H1 (cell line): ENCODE measurements around the gene TBCD. TPM values are rescaled to one million over a fixed set of nuclear protein-coding genes. Genes with fewer than 3 reads are reported as not detected.

ENCODE experiments used
- CTCF ChIA-PET: fragments of 300-600 bp; sonication (Branson Sonifier 250); formaldehyde crosslinking; loops from one replicate; lab custom pipeline; 2021; ENCODE audit not compliant: partially characterized antibody; lab: Charles Lee
- POLR2A ChIA-PET: fragments of 300-600 bp; sonication (Branson Sonifier 250); formaldehyde crosslinking; loops from one replicate; lab custom pipeline; 2021; ENCODE audit warnings: inconsistent platforms; ENCODE audit not compliant: partially characterized antibody; lab: Charles Lee
- DNase-seq, 2 experiments: peaks; one replicate each; pipeline versions ENCODE4 v3.0.0 to v3.0.0-alpha.2; 2010 to 2022; ENCODE audit warnings: low spot score in 2 of 2, low read depth in 1 of 2, mixed read lengths in 1 of 2
- FAIRE-seq: peaks from 2 replicates; lab custom pipeline; 2011; peaks lifted over from hg19 to GRCh38; lab: Jason Lieb, UNC
- H2AFZ ChIP-seq: 2 replicates; pipeline ENCODE4 v1.8.1; 2012; ENCODE audit warnings: low read length, inconsistent platforms
- H2AK5ac ChIP-seq: 2 replicates; pipeline ENCODE4 v1.6.1; 2013; ENCODE audit warnings: low read depth, low read length
- H2BK120ac ChIP-seq: replicated peaks from 2 replicates; pipeline ENCODE3; 2013; ENCODE audit warnings: low read depth, low read length, inconsistent platforms
- H2BK12ac ChIP-seq: 2 replicates; pipeline ENCODE4 v1.6.1; 2013; ENCODE audit warnings: low read depth, low read length
- H2BK15ac ChIP-seq: 2 replicates; pipeline ENCODE4 v1.6.1; 2013; ENCODE audit warnings: low read length
- H2BK20ac ChIP-seq: 2 replicates; pipeline ENCODE4 v1.6.1; 2013; ENCODE audit warnings: low read length
- H2BK5ac ChIP-seq: 2 replicates; pipeline ENCODE4 v1.6.1; 2013; ENCODE audit warnings: low read depth, low read length
- H3K14ac ChIP-seq: 2 replicates; pipeline ENCODE4 v1.6.1; 2013; ENCODE audit warnings: inconsistent platforms; ENCODE audit not compliant: insufficient read length
- H3K18ac ChIP-seq: 2 replicates; pipeline ENCODE4 v1.6.1; 2013; ENCODE audit warnings: low read length; ENCODE audit errors: extremely low read depth
- H3K23ac ChIP-seq: 2 replicates; pipeline ENCODE4 v1.6.1; 2013; ENCODE audit warnings: inconsistent platforms; ENCODE audit not compliant: insufficient read length
- H3K23me2 ChIP-seq: 2 replicates; pipeline ENCODE4 v1.6.1; 2013; ENCODE audit warnings: low read depth, low read length
- H3K27ac ChIP-seq: 2 replicates; pipeline ENCODE4 v1.6.1; 2011; ENCODE audit warnings: low read depth, low read length, inconsistent platforms
- H3K27me3 ChIP-seq, 4 experiments: replicated peaks in 1 of 4; 1 replicate in 1 of 4; 2 replicates in 3 of 4; pipeline versions ENCODE4 v1.6.1 to v1.8.1; 2011 to 2013; ENCODE audit warnings: low read length in 3 of 4, mild to moderate bottlenecking in 3 of 4, inconsistent platforms in 2 of 4, mixed read lengths in 2 of 4, moderate library complexity in 1 of 4; ENCODE audit not compliant: control insufficient read depth in 3 of 4, insufficient read depth in 3 of 4; ENCODE audit errors: extremely low read depth in 1 of 4
- H3K36me3 ChIP-seq, 4 experiments: 2 replicates each; pipeline versions ENCODE4 v1.6.1 to v1.8.1; 2011 to 2013; ENCODE audit warnings: mild to moderate bottlenecking in 4 of 4, low read length in 3 of 4, moderate library complexity in 2 of 4, control low read depth in 1 of 4, inconsistent platforms in 1 of 4; ENCODE audit not compliant: insufficient read depth in 4 of 4, control insufficient read depth in 2 of 4
- H3K4ac ChIP-seq: replicated peaks from 2 replicates; pipeline ENCODE3; 2013; ENCODE audit warnings: low read length, low read depth, mixed read lengths, inconsistent platforms; ENCODE audit not compliant: insufficient read length
- H3K4me1 ChIP-seq, 4 experiments: replicated peaks in 1 of 4; 1 replicate in 1 of 4; 2 replicates in 3 of 4; pipeline versions ENCODE4 v1.6.1 to v1.8.1; 2011 to 2013; ENCODE audit warnings: low read length in 3 of 4, inconsistent platforms in 2 of 4, mixed read lengths in 1 of 4; ENCODE audit not compliant: insufficient read depth in 4 of 4, control insufficient read depth in 3 of 4
- H3K4me2 ChIP-seq, 2 experiments: 2 replicates each; pipeline versions ENCODE4 v1.6.1 to v1.8.1; 2011 to 2013; ENCODE audit warnings: low read depth in 2 of 2, low read length in 2 of 2, control low read depth in 1 of 2, inconsistent platforms in 1 of 2, mild to moderate bottlenecking in 1 of 2; ENCODE audit not compliant: insufficient read depth in 1 of 2
- H3K4me3 ChIP-seq, 4 experiments: fragments of 200-600, 300-600 bp in 1 of 4; sonication (generic), shearing (Covaris generic), sonication (Bioruptor Twin) in 1 of 4; 2 replicates each; pipeline versions ENCODE4 v1.5.1 to v1.8.1; 2011 to 2016; ENCODE audit warnings: low read length in 4 of 4, low read depth in 3 of 4, control low read depth in 2 of 4, inconsistent platforms in 2 of 4, mild to moderate bottlenecking in 2 of 4, mixed read lengths in 1 of 4, moderate library complexity in 1 of 4; ENCODE audit not compliant: insufficient read depth in 2 of 4; ENCODE audit errors: extremely low read depth in 1 of 4
- H3K56ac ChIP-seq: replicated peaks from 2 replicates; pipeline ENCODE3; 2013; ENCODE audit warnings: low read depth, mild to moderate bottlenecking, mixed read lengths, low read length, inconsistent platforms; ENCODE audit not compliant: insufficient read length
- H3K79me1 ChIP-seq: 2 replicates; pipeline ENCODE4 v1.6.1; 2013; ENCODE audit warnings: low read depth, low read length, control low read depth
- H3K79me2 ChIP-seq, 2 experiments: 2 replicates each; pipeline versions ENCODE4 v1.6.1 to v1.8.1; 2012 to 2013; ENCODE audit warnings: low read length in 2 of 2, mild to moderate bottlenecking in 2 of 2, inconsistent platforms in 1 of 2; ENCODE audit not compliant: insufficient read depth in 2 of 2, control insufficient read depth in 1 of 2
- H3K9ac ChIP-seq, 4 experiments: replicated peaks in 1 of 4; 1 replicate in 1 of 4; 2 replicates in 3 of 4; pipeline versions ENCODE4 v1.6.1 to v1.8.1; 2011 to 2013; ENCODE audit warnings: low read depth in 3 of 4, low read length in 3 of 4, control low read depth in 2 of 4, mild to moderate bottlenecking in 2 of 4, moderate library complexity in 2 of 4, inconsistent platforms in 1 of 4; ENCODE audit errors: extremely low read depth in 1 of 4
- H3K9me3 ChIP-seq, 2 experiments: 2 replicates each; pipeline versions ENCODE4 v1.6.1 to v1.8.1; 2012 to 2013; ENCODE audit warnings: mild to moderate bottlenecking in 2 of 2, moderate library complexity in 2 of 2, control low read depth in 1 of 2, inconsistent platforms in 1 of 2, low read depth in 1 of 2, low read length in 1 of 2, mixed read lengths in 1 of 2; ENCODE audit not compliant: insufficient read depth in 2 of 2
- H4K20me1 ChIP-seq, 2 experiments: replicated peaks in 1 of 2; 2 replicates each; pipeline versions ENCODE3 to v1.8.1; 2011 to 2013; ENCODE audit warnings: inconsistent platforms in 2 of 2, low read length in 2 of 2, mild to moderate bottlenecking in 1 of 2; ENCODE audit not compliant: insufficient read depth in 2 of 2, control insufficient read depth in 1 of 2
- H4K5ac ChIP-seq: 2 replicates; pipeline ENCODE4 v1.6.1; 2013; ENCODE audit warnings: low read length, low read depth, mixed read lengths, inconsistent platforms; ENCODE audit not compliant: insufficient read length
- H4K8ac ChIP-seq: 2 replicates; pipeline ENCODE4 v1.8.0; 2013; ENCODE audit warnings: mild to moderate bottlenecking, moderate library complexity, low read length, inconsistent platforms; ENCODE audit not compliant: insufficient read depth; ENCODE audit errors: extremely low read depth
- H4K91ac ChIP-seq: replicated peaks from 2 replicates; pipeline ENCODE3; 2013; ENCODE audit warnings: low read length, mixed read lengths, inconsistent platforms; ENCODE audit not compliant: insufficient read length
- CHD1 ChIP-seq: IDR thresholded peaks from 2 replicates; pipeline ENCODE4 v1.6.1; 2012; ENCODE audit warnings: low read depth, low read length, improper control_type of control experiment
- EP300 ChIP-seq, 2 experiments: IDR thresholded peaks; 1 replicate in 1 of 2; 2 replicates in 1 of 2; pipeline ENCODE4 v1.6.1; 2011 to 2012; ENCODE audit warnings: low read depth in 2 of 2, low read length in 2 of 2, mild to moderate bottlenecking in 2 of 2, borderline replicate concordance in 1 of 2, inconsistent platforms in 1 of 2, moderate library complexity in 1 of 2
- FOSL1 ChIP-seq: IDR thresholded peaks from 2 replicates; pipeline ENCODE4 v1.6.1; 2011; ENCODE audit warnings: mild to moderate bottlenecking, low read depth, low read length, moderate library complexity; ENCODE audit not compliant: insufficient read depth
- JUN ChIP-seq: IDR thresholded peaks from 2 replicates; pipeline ENCODE4 v1.6.1; 2011; ENCODE audit warnings: low read depth, mild to moderate bottlenecking, improper control_type of control experiment, low read length
- KDM4A ChIP-seq: IDR thresholded peaks from one replicate; pipeline ENCODE4 v1.7.1; 2012; ENCODE audit warnings: low read depth, mild to moderate bottlenecking, moderate library complexity, low read length, inconsistent platforms; ENCODE audit not compliant: severe bottlenecking
- KDM5A ChIP-seq: fragments of 200-600 bp; IDR thresholded peaks from 2 replicates; pipeline ENCODE4 v1.7.1; 2012; ENCODE audit warnings: mild to moderate bottlenecking, low read length, inconsistent platforms, mixed read lengths
- POLR2A ChIP-seq, 2 experiments: IDR thresholded peaks; 1 replicate in 1 of 2; 2 replicates in 1 of 2; pipeline ENCODE4 v1.6.1; 2011; ENCODE audit warnings: low read depth in 2 of 2, low read length in 2 of 2, mild to moderate bottlenecking in 2 of 2; ENCODE audit errors: control extremely low read depth in 1 of 2
- POU5F1 ChIP-seq: IDR thresholded peaks from 2 replicates; pipeline ENCODE4 v1.6.1; 2011; ENCODE audit warnings: low read depth, mild to moderate bottlenecking, low read length, moderate library complexity
- SAP30 ChIP-seq: fragments of 300-600 bp; sonication (generic); IDR thresholded peaks from 2 replicates; pipeline ENCODE4 v1.7.1; 2012; ENCODE audit warnings: low read length, moderate library complexity, mild to moderate bottlenecking, inconsistent platforms; ENCODE audit not compliant: insufficient read depth, insufficient replicate concordance
- SIN3A ChIP-seq, 2 experiments: IDR thresholded peaks in 1 of 2; conservative IDR thresholded peaks in 1 of 2; 2 replicates each; pipeline ENCODE4 v1.6.1; 2011 to 2012; ENCODE audit warnings: low read length in 2 of 2, improper control_type of control experiment in 1 of 2, low read depth in 1 of 2, mild to moderate bottlenecking in 1 of 2
- YY1 ChIP-seq: IDR thresholded peaks from 2 replicates; pipeline ENCODE4 v1.6.1; 2011; ENCODE audit warnings: low read depth, mild to moderate bottlenecking, low read length
- WGBS, 2 experiments: shearing (Covaris generic) in 1 of 2; methylation state at CpG; one replicate each; pipeline versions ENCODE4 v1.1.6 to v1.1.7; 2013 to 2015; ENCODE audit warnings: low lambda C conversion rate in 2 of 2, mixed read lengths in 2 of 2, inconsistent platforms in 1 of 2, low coverage in 1 of 2, missing lambda C conversion rate in 1 of 2; ENCODE audit not compliant: insufficient replicate concordance in 2 of 2, insufficient coverage in 1 of 2, insufficient read length in 1 of 2; ENCODE audit errors: extremely low coverage in 1 of 2, missing lambda C conversion rate in 1 of 2; 5-methylcytosine and 5-hydroxymethylcytosine counted together
- polyA plus RNA-seq, 7 experiments: library from polyadenylated mRNA; depleted of rRNA in 3 of 7; stranded (reverse) in 5 of 7; unstranded in 2 of 7; fragments of >200 nt in 5 of 7; fragments of 200-250 nt in 2 of 7; gene quantifications; 1 replicate in 5 of 7; 2 replicates in 1 of 7; 4 replicates in 1 of 7; pipeline versions ENCODE4 v1.2.1 to v1.2.3, GENCODE V29; 2011 to 2013; ENCODE audit warnings: missing spikeins in 2 of 7, mixed read lengths in 2 of 7
- total RNA-seq: library from RNA; stranded (reverse); fragmentation: NEBNext Ultra II Directional; extraction: Animal tissue kit (Norgen Biotek cat#: 25700); gene quantifications from 2 replicates; pipeline ENCODE4 v1.2.1, GENCODE V29; 2021
- TF ChIP-seq, protein P1 (sequence below): IDR thresholded peaks from 2 replicates; pipeline ENCODE4 v1.6.1; 2012; ENCODE audit warnings: inconsistent platforms

The TBCD gene
- total and polyA plus RNA-seq, 2 of the 8 experiments (the other 6 are each of a cell fraction or from before 2014, with no cell fraction given), result 118 to 162 TPM

DNA sequence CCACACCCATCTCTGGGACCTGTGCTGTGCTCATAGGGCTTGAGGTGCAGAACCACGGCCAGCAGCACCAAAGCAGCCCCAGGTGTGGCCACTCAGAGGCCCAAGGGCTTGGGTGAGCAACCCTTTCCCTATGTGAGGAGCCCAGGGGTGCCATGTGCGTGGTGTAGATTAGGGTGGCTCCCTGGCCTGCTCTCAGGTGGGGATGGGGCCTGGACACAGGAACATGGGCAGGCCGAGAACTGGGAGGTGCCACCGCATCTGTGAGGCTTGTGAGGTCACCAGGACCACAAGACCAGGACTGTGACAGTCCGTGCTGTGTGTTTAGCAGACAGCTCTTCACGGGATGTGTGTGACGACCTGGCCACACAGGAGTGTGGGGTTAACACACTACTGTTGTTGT lies 191.5 kb downstream of the TBCD start:
- Histone ChIP-seq H3K79me1 (no peaks in the 10 kb centered on the region; the same call in none of the 2 replicates), H3K4me2 (no peak overlapping the region), H3K9ac (no peak overlapping the region), H3K27ac (no peak overlapping the region), H3K36me3 (peaks cover 3 to 57% (median 33%) of the 10 kb centered on the region in 4 experiments; a peak in 6 of 8 replicates), H3K4me3 (no peak overlapping the region), H2BK12ac (no peak overlapping the region), H3K23ac (no peak overlapping the region), H2BK15ac (no peak overlapping the region), H3K4me1 (no peaks in the 10 kb centered on the region), H3K23me2 (no peaks in the 10 kb centered on the region), H3K9me3 (peaks cover 58 to 69% of the 10 kb centered on the region in 2 experiments), H4K5ac (no peak overlapping the region), H3K4ac (no peak overlapping the region), H4K8ac (peak overlapping the region; percentile 40; the same call in 1 of the 2 replicates), H2BK120ac (no peak overlapping the region), H3K56ac (no peak overlapping the region), H3K14ac (no peak overlapping the region), H2BK20ac (no peak overlapping the region), H3K79me2 (no peaks in the 10 kb centered on the region), H2BK5ac (no peak overlapping the region), H2AK5ac (no peak overlapping the region), H3K27me3 (no peaks in the 10 kb centered on the region), H3K18ac (no peak overlapping the region), H4K91ac (no peak overlapping the region), H2AFZ (no peak overlapping the region), H4K20me1 (no peaks in the 10 kb centered on the region)
- FAIRE-seq (no peak), DNase-seq (no peak)
- 97% methylated on average over 7 of the region's 7 CpGs; no CpG with 5 or more reads in 1 of the 2 experiments for WGBS, 2 experiments
- CTCF ChIA-PET, result interaction anchor here (1.3 kb wide), 1 partner anchor 9 kb away, joined by 3 read pairs; no protein-coding TSS in a partner anchor
- POLR2A ChIA-PET, result no interaction called here
- TF ChIP-seq POLR2A (IDR thresholded peaks at IDR 0.05; ENCODE audit: control extremely low read depth in 1 of 2, low read depth in 2 of 2, low read length in 2 of 2), result no peak
- TF ChIP-seq SIN3A (conservative IDR thresholded peaks at IDR 0.05 in 1 of 2, IDR thresholded peaks at IDR 0.05 in 1 of 2; ENCODE audit: low read depth in 1 of 2, low read length in 2 of 2), result no peak
- no peak for TF ChIP-seq YY1
- no peak for TF ChIP-seq FOSL1
- TF ChIP-seq JUN, result no peak
- no peak for TF ChIP-seq EP300 (IDR thresholded peaks at IDR 0.05; ENCODE audit: borderline replicate concordance in 1 of 2, low read depth in 2 of 2, low read length in 2 of 2)
- TF ChIP-seq KDM5A, result no peak
- TF ChIP-seq, protein P1, sequence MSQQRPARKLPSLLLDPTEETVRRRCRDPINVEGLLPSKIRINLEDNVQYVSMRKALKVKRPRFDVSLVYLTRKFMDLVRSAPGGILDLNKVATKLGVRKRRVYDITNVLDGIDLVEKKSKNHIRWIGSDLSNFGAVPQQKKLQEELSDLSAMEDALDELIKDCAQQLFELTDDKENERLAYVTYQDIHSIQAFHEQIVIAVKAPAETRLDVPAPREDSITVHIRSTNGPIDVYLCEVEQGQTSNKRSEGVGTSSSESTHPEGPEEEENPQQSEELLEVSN, result no peak
- TF ChIP-seq KDM4A, result no peak
- no peak for TF ChIP-seq SAP30
- no peak for TF ChIP-seq POU5F1
- no peak for TF ChIP-seq CHD1
